ENCODE results near the gene CHST8.

GRCh38 chr19:33700408-33701013 lies 78.8 kb downstream of the CHST8 start:
- TF ChIP-seq CTCF (IDR thresholded peaks at IDR 0.05) = no peak
- no peak for TF ChIP-seq EP300 (IDR thresholded peaks at IDR 0.05)
- TF ChIP-seq MAFK (IDR thresholded peaks at IDR 0.05; ENCODE audit: partially characterized antibody) = no peak
- no peak for TF ChIP-seq MAX (IDR thresholded peaks at IDR 0.05)
